Activated naive CD4-positive, alpha-beta T cell treated with anti-CD3 and anti-CD28 coated beads, Interleukin-2, amount 10 ng/mL, durations not matched to agents 7 days and 5 days (primary cell): ENCODE data around the gene ATP8A1.
"Not testable (repeated sequence)": the region's sequence is repeated elsewhere in the genome, so short reads cannot be mapped to it uniquely, and the experiment has no call there.

Source experiments
- CTCF ChIA-PET: fragments of 350-600 bp; sonication (Branson Sonifier 250); formaldehyde crosslinking; loops from one replicate; lab custom pipeline; 2021; ENCODE audit warnings: antibody characterized with exemption; lab: Charles Lee
- DNase-seq: peaks from one replicate; pipeline ENCODE4 v3.0.0-alpha.2; 2020
- H3K27ac Mint-ChIP-seq: one replicate; pipeline ENCODE4 v1.8.0; 2021; ENCODE audit warnings: mild to moderate bottlenecking, moderate library complexity, mixed read lengths
- H3K27me3 Mint-ChIP-seq: one replicate; pipeline ENCODE4 v1.8.0; 2021; ENCODE audit warnings: mild to moderate bottlenecking, mixed read lengths
- H3K36me3 Mint-ChIP-seq: one replicate; pipeline ENCODE4 v1.8.0; 2021; ENCODE audit warnings: mixed read lengths
- H3K4me1 Mint-ChIP-seq: one replicate; pipeline ENCODE4 v1.8.0; 2021; ENCODE audit warnings: mixed read lengths
- H3K4me3 Mint-ChIP-seq: one replicate; pipeline ENCODE4 v1.8.0; 2021; ENCODE audit warnings: mild to moderate bottlenecking, moderate library complexity, mixed read lengths
- H3K9me3 Mint-ChIP-seq: one replicate; pipeline ENCODE4 v1.8.0; 2021; ENCODE audit warnings: mixed read lengths

The ATP8A1 gene

DNA sequence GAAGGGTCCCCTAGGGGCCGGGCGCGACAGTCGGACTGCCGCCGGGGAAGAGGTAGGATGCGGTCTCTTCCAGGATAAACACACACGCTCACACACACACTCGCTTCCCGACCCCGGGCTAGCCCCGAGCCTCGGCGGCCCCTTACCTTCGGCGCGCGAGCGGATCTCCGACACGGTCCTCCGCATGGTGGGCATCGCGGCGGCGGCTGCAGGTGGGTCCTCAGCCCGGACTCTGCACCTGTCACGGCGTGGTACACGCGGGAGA lies 294 bp downstream of the ATP8A1 start:
- H3K27me3 Mint-ChIP-seq: no peaks in the 10 kb centered on the region
- peaks cover 41% of the 10 kb centered on the region for H3K4me1 Mint-ChIP-seq
- no peak for DNase-seq
- H3K4me3 Mint-ChIP-seq: peak overlapping the region; percentile 91
- H3K9me3 Mint-ChIP-seq: peaks cover 10% of the 10 kb centered on the region
- CTCF ChIA-PET: interaction anchor here (0.6 to 2.9 kb wide), 6 partner anchors 11 to 88 kb away, joined by 3 to 13 read pairs (median 4); no protein-coding TSS in a partner anchor
- H3K27ac Mint-ChIP-seq: peak overlapping the region; percentile 92
- peaks cover 28% of the 10 kb centered on the region for H3K36me3 Mint-ChIP-seq

DNA sequence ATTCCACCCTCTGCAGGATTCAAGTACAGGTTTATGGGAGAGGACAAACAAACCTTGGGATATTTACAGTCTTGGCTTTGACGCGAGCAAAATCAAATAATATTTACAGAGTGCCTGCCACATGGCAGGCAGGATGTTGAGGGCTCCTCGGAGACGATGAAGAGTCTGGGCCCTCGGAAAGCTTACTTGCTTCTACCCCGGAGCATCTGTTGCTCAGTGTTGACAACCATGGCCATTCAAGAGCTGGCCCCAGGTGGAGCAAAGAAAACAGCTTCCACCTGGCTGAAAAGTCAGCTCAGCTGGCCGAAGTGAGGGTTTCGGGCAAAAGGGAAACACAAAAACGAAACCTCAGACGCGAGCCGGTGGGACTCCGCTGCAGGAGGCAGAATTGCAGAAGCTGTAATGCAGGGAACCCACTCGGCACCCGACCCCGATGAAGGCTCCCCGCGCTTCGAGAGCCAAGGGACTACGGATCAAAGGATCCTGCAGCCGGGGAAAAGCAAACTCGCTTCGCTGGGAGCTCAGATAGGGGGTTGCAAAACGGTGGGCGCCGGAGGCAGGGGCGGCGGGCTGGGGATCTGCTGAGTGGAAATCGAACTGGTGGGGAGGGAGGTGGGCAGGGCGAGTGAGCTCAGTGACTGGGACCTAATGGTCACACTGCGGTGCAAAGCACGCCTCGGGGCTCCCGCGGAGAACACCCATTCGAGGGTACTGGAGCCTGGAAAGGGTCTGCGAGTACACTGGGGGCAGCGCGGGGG lies 805 bp downstream of the ATP8A1 start:
- peak; percentile 67 for DNase-seq
- CTCF ChIA-PET: interaction anchor here (0.6 to 2.9 kb wide), 5 partner anchors 11 to 87 kb away, joined by 3 to 13 read pairs (median 4); no protein-coding TSS in a partner anchor
- Mint-ChIP-seq H3K36me3 (peaks cover 33% of the 10 kb centered on the region), H3K27ac (peak overlapping the region; percentile 92), H3K27me3 (no peaks in the 10 kb centered on the region), H3K4me3 (peak overlapping the region; percentile 91), H3K4me1 (peaks cover 41% of the 10 kb centered on the region), H3K9me3 (peaks cover 13% of the 10 kb centered on the region)

DNA sequence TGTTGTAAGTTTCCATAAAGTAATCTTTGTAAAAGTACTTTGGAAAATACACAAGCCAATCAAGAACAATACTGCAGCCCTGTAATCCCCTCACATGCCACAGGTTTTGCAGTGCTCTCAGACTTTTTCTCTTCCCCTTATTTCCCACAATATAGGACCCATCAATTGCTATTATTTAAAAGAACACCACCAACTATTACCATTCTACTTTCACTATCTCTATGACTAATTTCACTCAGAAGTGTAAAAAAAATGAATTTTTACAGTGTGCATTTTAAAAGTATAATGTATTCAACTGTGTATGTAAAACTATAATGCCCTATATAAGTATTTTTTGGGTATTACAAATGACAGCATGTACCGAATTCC lies 1.7 kb downstream of the ATP8A1 start:
- CTCF ChIA-PET: no interaction called here
- Mint-ChIP-seq H3K36me3 (peaks cover 38% of the 10 kb centered on the region), H3K4me3 (peak overlapping the region; percentile 91), H3K27ac (peak overlapping the region; percentile 92), H3K27me3 (no peaks in the 10 kb centered on the region), H3K4me1 (peaks cover 41% of the 10 kb centered on the region), H3K9me3 (peaks cover 16% of the 10 kb centered on the region)
- DNase-seq: no peak

DNA sequence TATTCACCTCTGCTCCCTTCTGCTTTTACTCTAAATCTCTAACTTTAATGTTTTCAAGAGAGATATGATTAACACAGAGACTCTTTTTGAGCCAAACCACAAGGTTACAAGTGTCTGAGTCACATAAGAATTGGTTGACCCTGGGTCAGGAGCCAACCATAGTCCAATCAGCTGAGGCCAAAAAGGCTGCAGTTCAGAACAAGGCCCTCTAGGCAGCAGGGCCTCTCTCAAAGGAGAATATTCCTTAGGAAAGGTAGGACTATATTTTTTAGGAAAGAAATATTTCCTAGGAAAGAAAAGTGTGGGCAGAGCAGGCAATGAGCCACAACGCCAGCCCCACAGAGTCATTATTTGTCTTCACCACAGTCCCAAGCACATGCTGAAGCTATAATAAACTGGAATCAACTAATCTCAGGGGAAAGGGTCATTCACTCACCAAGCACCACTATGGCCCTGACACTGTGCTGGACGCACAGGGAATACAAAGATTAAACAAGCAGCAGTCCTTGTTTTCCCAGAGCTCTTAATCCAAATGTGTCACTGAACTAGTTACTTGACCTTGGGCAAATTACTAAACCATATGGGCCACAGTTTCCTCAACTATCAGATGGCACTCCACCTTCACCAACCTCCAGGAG lies 2.2 kb downstream of the ATP8A1 start:
- H3K4me1 Mint-ChIP-seq: peaks cover 41% of the 10 kb centered on the region
- H3K4me3 Mint-ChIP-seq: peak overlapping the region; percentile 91
- H3K27me3 Mint-ChIP-seq: no peaks in the 10 kb centered on the region
- CTCF ChIA-PET: no interaction called here
- DNase-seq: no peak
- H3K36me3 Mint-ChIP-seq: peaks cover 38% of the 10 kb centered on the region
- H3K9me3 Mint-ChIP-seq: peaks cover 16% of the 10 kb centered on the region
- peak overlapping the region; percentile 92 for H3K27ac Mint-ChIP-seq

DNA sequence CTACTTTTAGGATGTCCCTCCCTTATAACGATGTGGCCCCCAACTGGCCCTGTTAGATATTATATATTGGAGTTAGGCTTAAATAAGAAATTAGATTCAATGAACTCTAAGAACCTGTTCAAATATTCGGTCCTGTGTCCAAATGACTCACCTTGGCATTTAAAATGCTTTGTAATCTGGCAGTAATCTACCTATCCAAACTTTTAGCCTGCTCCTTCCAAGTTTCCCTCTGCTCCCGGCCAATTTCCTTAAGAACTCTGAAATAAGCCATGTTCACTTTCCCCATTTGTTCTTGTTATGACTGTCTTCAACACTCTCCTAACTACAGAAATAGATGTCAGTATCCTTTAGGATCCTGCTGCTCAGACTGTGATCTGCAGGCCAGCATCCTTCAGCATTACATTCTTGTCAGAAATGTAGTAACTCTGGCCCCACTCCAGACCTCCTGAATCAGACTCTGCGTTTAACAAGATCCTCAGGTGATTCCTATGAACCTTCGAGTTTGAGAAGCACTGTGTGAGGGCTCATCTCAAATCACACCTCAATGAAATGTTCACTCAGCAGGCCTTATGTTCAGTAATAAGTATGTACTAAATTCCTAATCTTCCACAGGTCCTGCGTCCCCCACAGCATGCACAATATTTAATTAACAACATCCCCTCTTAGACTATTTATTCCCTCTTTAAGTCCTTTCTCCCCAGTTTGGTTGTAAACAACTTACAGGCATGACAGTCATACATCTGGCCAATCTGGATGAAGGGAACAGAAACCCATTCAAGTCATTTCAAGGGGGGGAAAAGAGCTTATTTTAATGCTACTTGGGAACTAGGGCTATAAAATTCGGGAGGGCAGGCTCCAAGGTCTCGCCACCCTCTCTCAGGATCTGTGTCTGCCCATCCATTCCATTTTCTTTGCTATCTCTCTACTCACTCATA lies 3.0 kb downstream of the ATP8A1 start:
- H3K4me3 Mint-ChIP-seq: no peak overlapping the region
- H3K9me3 Mint-ChIP-seq: peaks cover 16% of the 10 kb centered on the region
- DNase-seq: no peak
- H3K27ac Mint-ChIP-seq: no peak overlapping the region
- CTCF ChIA-PET: no interaction called here
- no peaks in the 10 kb centered on the region for H3K27me3 Mint-ChIP-seq
- H3K4me1 Mint-ChIP-seq: peaks cover 38% of the 10 kb centered on the region
- peaks cover 38% of the 10 kb centered on the region for H3K36me3 Mint-ChIP-seq

DNA sequence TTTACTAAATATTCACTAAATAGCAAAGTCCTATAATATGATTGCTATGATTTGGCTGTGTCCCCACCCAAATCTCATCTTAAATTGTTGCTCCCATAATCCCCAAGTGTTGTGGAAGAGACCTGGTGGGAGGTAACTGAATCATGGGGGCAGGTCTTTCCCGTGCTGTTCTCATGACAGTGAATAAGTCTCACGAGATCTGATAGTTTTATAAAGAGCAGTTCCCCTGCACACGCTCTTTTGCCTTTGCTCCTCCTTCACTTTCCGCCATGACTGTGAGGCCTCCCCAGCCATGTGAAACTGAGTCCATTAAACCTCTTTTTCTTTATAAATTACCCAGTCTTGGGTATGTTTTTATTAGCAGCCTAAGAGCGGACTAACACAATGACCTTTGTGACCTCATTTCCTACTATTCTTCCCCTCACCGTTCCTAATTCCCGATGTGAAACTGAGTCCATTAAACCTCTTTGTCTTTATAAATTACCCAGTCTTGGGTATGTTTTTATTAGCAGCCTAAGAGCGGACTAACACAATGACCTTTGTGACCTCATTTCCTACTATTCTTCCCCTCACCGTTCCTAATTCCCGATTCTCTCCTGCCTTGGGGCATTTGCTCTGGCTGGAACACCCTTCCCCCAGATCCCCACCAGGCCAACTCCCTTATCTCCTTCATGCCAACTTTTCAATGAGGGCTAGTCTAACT lies 4.2 kb downstream of the ATP8A1 start:
- peaks cover 27% of the 10 kb centered on the region for H3K4me1 Mint-ChIP-seq
- DNase-seq, H3K27ac Mint-ChIP-seq, H3K27me3 Mint-ChIP-seq, CTCF ChIA-PET, H3K4me3 Mint-ChIP-seq: not testable (repeated sequence)
- peaks cover 38% of the 10 kb centered on the region for H3K36me3 Mint-ChIP-seq
- peaks cover 16% of the 10 kb centered on the region for H3K9me3 Mint-ChIP-seq

DNA sequence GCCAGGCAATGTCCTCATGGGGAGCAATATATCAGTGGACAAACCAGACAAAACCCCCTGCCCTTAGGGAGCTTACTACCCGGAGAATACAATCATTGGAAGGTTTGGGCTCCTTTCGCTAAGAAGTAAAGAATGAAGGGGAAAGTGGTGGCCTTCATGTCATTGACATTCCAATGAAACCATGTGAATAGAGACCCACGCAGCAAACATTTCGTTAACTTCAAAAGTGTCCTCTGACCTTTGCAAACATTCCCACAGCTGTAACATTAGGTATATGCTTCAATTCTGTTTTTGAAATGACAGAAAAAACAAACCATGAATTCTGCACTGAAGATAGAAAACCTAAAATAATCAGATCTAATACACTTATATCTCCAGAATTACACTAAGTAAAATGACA lies 7.0 kb downstream of the ATP8A1 start:
- H3K9me3 Mint-ChIP-seq: peaks cover 16% of the 10 kb centered on the region
- H3K36me3 Mint-ChIP-seq: peaks cover 35% of the 10 kb centered on the region
- no peak for DNase-seq
- H3K4me1 Mint-ChIP-seq: peaks cover 17% of the 10 kb centered on the region
- no peak overlapping the region for H3K4me3 Mint-ChIP-seq
- H3K27me3 Mint-ChIP-seq: no peaks in the 10 kb centered on the region
- CTCF ChIA-PET: no interaction called here
- no peak overlapping the region for H3K27ac Mint-ChIP-seq

DNA sequence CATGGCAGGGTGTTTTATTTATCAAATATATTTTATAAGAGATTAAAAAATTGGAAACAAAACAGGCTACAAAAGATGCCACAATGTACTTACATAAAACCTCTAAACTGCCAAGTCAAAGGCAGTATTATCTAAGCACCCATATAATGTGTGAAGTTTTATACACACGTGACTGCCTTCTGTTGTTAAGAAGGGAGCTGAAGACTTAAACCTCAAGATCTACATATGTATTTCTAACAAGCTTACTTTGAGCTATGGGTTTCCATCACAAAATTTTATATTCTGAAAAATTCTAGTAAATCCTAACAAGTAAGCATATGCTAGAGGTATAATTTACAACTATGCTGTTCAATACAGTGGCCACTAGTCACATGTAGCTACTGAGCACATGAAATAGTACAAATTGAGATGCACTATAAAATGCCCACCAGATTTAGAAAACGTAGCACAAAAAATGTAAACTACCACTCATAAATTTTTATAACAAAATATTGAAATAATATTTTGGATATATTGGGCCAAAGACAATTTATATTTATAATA lies 9.8 kb downstream of the ATP8A1 start:
- H3K4me1 Mint-ChIP-seq: peaks cover 14% of the 10 kb centered on the region
- peaks cover 13% of the 10 kb centered on the region for H3K36me3 Mint-ChIP-seq
- CTCF ChIA-PET: no interaction called here
- H3K4me3 Mint-ChIP-seq: no peak overlapping the region
- H3K9me3 Mint-ChIP-seq: peaks cover 7% of the 10 kb centered on the region
- H3K27me3 Mint-ChIP-seq: no peaks in the 10 kb centered on the region
- no peak overlapping the region for H3K27ac Mint-ChIP-seq
- DNase-seq: no peak

DNA sequence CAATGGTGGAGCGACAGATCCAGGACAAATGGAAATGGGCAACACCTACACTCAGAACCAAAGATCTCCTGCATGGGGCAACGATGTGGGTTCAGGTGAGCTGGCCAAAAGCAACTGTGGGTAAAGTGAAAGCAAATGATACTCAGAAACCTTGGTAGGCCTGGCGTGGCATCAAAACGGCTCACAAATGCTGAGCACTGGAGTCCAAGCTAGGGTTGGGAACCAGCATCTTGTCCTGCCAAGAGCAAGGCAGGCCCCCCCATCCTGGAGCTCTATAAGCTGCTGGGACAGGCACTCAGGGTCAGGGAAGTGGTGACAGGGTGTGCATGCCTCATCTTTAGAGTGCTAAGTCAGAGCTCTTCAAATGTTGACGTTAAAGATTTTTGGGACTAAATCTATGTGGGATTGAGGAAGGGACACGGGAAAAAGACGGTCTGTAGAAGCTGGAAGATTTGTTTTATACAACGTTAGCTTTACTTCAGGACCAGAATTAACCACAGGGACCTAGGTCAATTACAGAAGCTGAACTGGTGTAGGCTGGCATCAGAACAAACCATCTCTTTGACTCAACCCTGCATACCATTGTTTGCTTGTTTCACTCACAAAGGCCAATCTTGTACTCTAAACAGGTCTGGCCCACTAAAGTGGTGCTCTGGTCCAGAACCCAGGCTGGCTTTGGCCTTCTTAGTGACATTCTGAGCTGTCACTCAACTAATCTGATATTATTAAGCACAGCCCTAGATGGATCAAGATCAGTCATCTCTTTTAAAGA lies 10.7 kb downstream of the ATP8A1 start:
- DNase-seq: no peak
- H3K27me3 Mint-ChIP-seq: no peaks in the 10 kb centered on the region
- no peak overlapping the region for H3K4me3 Mint-ChIP-seq
- H3K27ac Mint-ChIP-seq: no peak overlapping the region
- H3K36me3 Mint-ChIP-seq: peaks cover 6% of the 10 kb centered on the region
- H3K9me3 Mint-ChIP-seq: peaks cover 4% of the 10 kb centered on the region
- CTCF ChIA-PET: no interaction called here
- H3K4me1 Mint-ChIP-seq: peaks cover 23% of the 10 kb centered on the region

DNA sequence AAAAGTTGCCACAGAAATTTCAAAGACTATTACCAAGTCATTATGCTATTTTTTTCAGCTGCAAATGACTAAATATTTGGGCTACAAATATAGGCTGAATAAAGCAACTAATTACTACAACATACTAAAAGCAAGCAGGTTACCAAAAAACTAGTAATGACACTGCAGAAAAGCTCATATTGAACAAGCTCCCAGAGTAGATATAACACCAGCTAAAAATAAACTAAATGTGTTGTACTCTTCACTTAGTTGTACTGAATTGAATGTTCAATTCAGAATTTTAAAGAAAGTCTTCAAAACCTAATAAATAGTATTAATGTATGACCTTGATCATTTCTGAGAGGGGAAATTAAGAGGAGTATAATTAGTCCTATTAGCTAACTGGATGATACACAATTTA lies 12.0 kb downstream of the ATP8A1 start:
- CTCF ChIA-PET: interaction anchor here (0.7 to 0.8 kb wide), 2 partner anchors 11 to 76 kb away, joined by 3 read pairs; no protein-coding TSS in a partner anchor
- H3K4me3 Mint-ChIP-seq: no peak overlapping the region
- peaks cover 30% of the 10 kb centered on the region for H3K4me1 Mint-ChIP-seq
- no peak for DNase-seq
- no peaks in the 10 kb centered on the region for H3K36me3 Mint-ChIP-seq
- no peaks in the 10 kb centered on the region for H3K27me3 Mint-ChIP-seq
- no peaks in the 10 kb centered on the region for H3K9me3 Mint-ChIP-seq
- no peak overlapping the region for H3K27ac Mint-ChIP-seq

DNA sequence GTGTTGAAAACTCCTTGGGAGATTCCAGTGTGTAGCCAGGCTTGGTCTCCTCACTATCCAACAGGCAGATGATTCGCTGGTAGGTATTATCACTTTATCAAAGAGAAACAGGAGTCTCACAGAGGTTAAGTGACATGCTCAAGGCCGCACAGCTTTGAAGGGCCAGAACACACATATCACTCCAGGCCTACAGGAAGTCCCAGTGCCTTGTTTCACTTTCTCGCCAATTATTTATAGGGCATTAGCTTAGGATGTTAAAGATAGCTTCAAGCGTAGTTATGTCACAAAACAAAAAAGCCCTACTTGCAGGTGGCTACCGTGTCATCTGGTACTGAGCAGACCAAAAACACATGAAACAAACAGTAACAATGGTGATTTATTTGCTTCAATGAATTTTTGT lies 13.2 kb downstream of the ATP8A1 start:
- Mint-ChIP-seq H3K27me3 (no peaks in the 10 kb centered on the region), H3K9me3 (no peaks in the 10 kb centered on the region), H3K4me3 (no peak overlapping the region), H3K4me1 (peaks cover 37% of the 10 kb centered on the region), H3K27ac (no peak overlapping the region), H3K36me3 (no peaks in the 10 kb centered on the region)
- DNase-seq: no peak
- CTCF ChIA-PET: no interaction called here

DNA sequence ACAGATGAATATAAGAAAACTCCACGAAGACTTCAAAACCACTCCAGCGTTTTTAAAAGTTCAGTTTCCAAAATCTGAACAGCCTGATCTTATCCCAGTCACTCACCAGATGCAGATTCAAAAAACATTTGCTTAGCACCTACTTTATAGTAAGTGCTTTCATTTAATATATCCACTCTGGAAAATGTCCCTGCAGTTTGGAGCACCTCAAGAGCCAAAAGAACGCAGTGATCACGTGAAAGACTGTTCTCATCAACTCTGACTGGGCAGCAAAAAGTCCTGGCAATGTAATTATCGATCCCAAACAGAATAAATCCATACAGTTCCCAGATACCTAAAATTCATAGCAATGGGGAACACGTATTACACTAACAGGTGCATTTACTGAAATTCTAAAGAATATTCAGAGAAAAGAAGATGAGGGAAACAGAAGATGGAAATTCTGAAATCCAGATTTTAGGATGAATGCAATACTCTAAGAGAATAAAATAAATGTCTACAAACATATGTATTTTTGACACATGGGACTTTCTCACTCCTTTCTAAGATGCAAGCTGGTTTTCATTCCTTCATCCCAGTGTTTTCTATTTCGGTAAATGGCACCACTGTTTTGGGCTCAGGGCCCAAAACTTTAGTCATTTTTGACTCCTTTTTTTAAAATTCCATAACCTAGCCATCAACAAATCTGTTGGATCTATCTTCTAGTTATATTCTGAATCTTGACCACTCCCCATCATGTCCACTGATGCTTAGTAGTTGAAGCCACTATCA lies 13.9 kb downstream of the ATP8A1 start:
- Mint-ChIP-seq H3K4me1 (peaks cover 40% of the 10 kb centered on the region), H3K27me3 (no peaks in the 10 kb centered on the region), H3K4me3 (no peak overlapping the region), H3K27ac (no peak overlapping the region), H3K9me3 (no peaks in the 10 kb centered on the region), H3K36me3 (no peaks in the 10 kb centered on the region)
- CTCF ChIA-PET: no interaction called here
- no peak for DNase-seq
